PFSK-1 (cell line): ENCODE measurements around the gene TSC22D2.

Experiments
- FOXP2 ChIP-seq: optimal IDR thresholded peaks from 2 replicates; pipeline ENCODE3; 2011; ENCODE audit warnings: borderline replicate concordance, control low read depth, inconsistent platforms; ENCODE audit not compliant: insufficient read depth; ENCODE audit errors: extremely low read length, extremely low read depth
- POLR2AphosphoS5 ChIP-seq: IDR thresholded peaks from 2 replicates; pipeline ENCODE4 v1.6.1; 2012; ENCODE audit warnings: low read depth, mild to moderate bottlenecking, control low read depth, low read length, moderate library complexity
- REST ChIP-seq, 2 experiments: IDR thresholded peaks; 2 replicates each; pipeline versions ENCODE4 v1.6.1 to v1.8.0; 2011 to 2012; ENCODE audit warnings: low read depth in 2 of 2, low read length in 2 of 2, control low read depth in 1 of 2, inconsistent platforms in 1 of 2, mild to moderate bottlenecking in 1 of 2, moderate library complexity in 1 of 2; ENCODE audit not compliant: insufficient read depth in 1 of 2
- SIN3A ChIP-seq: IDR thresholded peaks from 2 replicates; pipeline ENCODE4 v1.6.1; 2012; ENCODE audit warnings: mild to moderate bottlenecking, low read length, moderate library complexity, borderline replicate concordance; ENCODE audit not compliant: insufficient read depth

GRCh38 chr3:150484410-150484809 is 76.3 kb downstream of the TSC22D2 start:
- no peak for TF ChIP-seq POLR2AphosphoS5
- no peak for TF ChIP-seq FOXP2
- TF ChIP-seq REST (IDR thresholded peaks at IDR 0.05; ENCODE audit: insufficient read depth in 1 of 2, low read depth in 2 of 2, low read length in 2 of 2), result no peak
- no peak for TF ChIP-seq SIN3A
